ENCODE results near the gene FOXO3. TPM values are rescaled to one million over a fixed set of nuclear protein-coding genes. Genes with fewer than 3 reads are reported as not detected.

The FOXO3 gene
- total and polyA plus RNA-seq, 2 of the 13 experiments (the other 11 are each of a cell fraction or from before 2014, with no cell fraction given) = 16.0 to 22.5 TPM

DNA sequence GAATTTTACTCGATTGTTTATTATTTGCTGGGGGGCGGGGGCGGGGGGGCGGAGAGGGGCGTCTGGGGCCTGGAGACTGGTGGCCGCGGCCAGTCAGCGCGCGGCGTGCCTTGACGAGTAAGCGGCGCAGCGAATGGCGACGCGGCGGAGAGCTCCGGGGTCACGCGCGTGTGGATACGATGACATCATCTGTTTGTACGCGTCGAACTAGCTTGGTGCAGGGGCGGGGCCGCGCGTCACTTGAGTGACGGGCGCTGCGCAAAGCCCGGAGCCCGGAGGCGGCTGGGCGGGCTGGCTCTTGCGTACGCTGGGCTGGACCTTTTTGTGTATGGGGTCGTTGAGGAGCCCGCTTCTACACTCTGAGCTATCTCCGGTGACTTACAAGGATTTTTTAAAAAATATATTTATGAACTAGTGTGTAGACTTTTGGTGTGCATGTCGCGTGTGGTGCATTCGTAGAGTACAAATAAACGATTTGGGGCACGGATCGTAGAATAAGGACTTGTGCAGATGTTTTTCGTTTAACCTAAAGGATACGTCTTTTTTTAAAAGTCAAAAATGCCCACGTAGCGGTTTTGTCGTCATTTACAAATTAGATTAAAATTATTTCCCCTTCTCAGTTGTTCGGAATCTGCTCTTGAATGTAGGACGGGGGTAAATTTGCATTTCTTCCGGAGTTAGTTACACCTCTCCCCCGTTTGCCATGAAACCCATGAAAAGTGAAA lies 2.2 kb upstream of the FOXO3 start (continued):
- TF ChIP-seq SRF (IDR thresholded peaks at IDR 0.05; ENCODE audit: low read depth, low read length) (no peak), REL (CRISPR knock-in tag; conservative IDR thresholded peaks at IDR 0.05) (no peak), SKI (IDR thresholded peaks at IDR 0.05; ENCODE audit: partially characterized antibody) (peak; percentile 53), HNF4G (IDR thresholded peaks at IDR 0.05; ENCODE audit: borderline replicate concordance, low read depth, low read length) (peak; percentile 35; the same call in 1 of the 2 replicates), HNF4G (CRISPR knock-in tag; IDR thresholded peaks at IDR 0.05; ENCODE audit: borderline replicate concordance, low read depth) (no peak), ELF4 (CRISPR knock-in tag; IDR thresholded peaks at IDR 0.05; ENCODE audit: borderline replicate concordance) (no peak), TCF7L2 (IDR thresholded peaks at IDR 0.05; ENCODE audit: low read depth, low read length) (no peak), TSC22D2 (CRISPR knock-in tag; IDR thresholded peaks at IDR 0.05; ENCODE audit: borderline replicate concordance) (peak; percentile 79; the same call in 1 of the 2 replicates), ATF7-NPFF (CRISPR knock-in tag; IDR thresholded peaks at IDR 0.05; ENCODE audit: low read depth) (no peak), SALL1 (CRISPR knock-in tag; IDR thresholded peaks at IDR 0.05) (peak; percentile 53), ZNF556 (CRISPR knock-in tag; IDR thresholded peaks at IDR 0.05; ENCODE audit: borderline replicate concordance) (no peak), HIVEP1 (CRISPR knock-in tag; IDR thresholded peaks at IDR 0.05) (no peak), ZNF891 (CRISPR knock-in tag; IDR thresholded peaks at IDR 0.05) (no peak), RAD51 (IDR thresholded peaks at IDR 0.05; ENCODE audit: borderline replicate concordance) (no peak), MEF2D (CRISPR knock-in tag; IDR thresholded peaks at IDR 0.05) (no peak; the same call in 1 of the 2 replicates), ZNF510 (CRISPR knock-in tag; IDR thresholded peaks at IDR 0.05; ENCODE audit: low read depth) (no peak), ZNF432 (CRISPR knock-in tag; IDR thresholded peaks at IDR 0.05; ENCODE audit: borderline replicate concordance) (no peak), ZNF343 (CRISPR knock-in tag; IDR thresholded peaks at IDR 0.05) (no peak), KLF11 (CRISPR knock-in tag; IDR thresholded peaks at IDR 0.05) (no peak)
- TF ChIP-seq, protein P1, sequence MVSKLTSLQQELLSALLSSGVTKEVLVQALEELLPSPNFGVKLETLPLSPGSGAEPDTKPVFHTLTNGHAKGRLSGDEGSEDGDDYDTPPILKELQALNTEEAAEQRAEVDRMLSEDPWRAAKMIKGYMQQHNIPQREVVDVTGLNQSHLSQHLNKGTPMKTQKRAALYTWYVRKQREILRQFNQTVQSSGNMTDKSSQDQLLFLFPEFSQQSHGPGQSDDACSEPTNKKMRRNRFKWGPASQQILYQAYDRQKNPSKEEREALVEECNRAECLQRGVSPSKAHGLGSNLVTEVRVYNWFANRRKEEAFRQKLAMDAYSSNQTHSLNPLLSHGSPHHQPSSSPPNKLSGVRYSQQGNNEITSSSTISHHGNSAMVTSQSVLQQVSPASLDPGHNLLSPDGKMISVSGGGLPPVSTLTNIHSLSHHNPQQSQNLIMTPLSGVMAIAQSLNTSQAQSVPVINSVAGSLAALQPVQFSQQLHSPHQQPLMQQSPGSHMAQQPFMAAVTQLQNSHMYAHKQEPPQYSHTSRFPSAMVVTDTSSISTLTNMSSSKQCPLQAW (CRISPR knock-in tag; IDR thresholded peaks at IDR 0.05) = peak; percentile 79
- TF ChIP-seq, protein P2, sequence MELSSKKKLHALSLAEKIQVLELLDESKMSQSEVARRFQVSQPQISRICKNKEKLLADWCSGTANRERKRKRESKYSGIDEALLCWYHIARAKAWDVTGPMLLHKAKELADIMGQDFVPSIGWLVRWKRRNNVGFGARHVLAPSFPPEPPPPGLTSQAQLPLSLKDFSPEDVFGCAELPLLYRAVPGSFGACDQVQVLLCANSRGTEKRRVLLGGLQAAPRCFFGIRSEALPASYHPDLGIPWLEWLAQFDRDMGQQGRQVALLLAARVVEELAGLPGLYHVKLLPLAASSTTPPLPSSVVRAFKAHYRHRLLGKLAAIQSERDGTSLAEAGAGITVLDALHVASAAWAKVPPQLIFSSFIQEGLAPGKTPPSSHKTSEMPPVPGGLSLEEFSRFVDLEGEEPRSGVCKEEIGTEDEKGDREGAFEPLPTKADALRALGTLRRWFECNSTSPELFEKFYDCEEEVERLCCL (CRISPR knock-in tag; IDR thresholded peaks at IDR 0.05; ENCODE audit: borderline replicate concordance) = no peak; the same call in 1 of the 2 replicates
- TF ChIP-seq, protein P3, sequence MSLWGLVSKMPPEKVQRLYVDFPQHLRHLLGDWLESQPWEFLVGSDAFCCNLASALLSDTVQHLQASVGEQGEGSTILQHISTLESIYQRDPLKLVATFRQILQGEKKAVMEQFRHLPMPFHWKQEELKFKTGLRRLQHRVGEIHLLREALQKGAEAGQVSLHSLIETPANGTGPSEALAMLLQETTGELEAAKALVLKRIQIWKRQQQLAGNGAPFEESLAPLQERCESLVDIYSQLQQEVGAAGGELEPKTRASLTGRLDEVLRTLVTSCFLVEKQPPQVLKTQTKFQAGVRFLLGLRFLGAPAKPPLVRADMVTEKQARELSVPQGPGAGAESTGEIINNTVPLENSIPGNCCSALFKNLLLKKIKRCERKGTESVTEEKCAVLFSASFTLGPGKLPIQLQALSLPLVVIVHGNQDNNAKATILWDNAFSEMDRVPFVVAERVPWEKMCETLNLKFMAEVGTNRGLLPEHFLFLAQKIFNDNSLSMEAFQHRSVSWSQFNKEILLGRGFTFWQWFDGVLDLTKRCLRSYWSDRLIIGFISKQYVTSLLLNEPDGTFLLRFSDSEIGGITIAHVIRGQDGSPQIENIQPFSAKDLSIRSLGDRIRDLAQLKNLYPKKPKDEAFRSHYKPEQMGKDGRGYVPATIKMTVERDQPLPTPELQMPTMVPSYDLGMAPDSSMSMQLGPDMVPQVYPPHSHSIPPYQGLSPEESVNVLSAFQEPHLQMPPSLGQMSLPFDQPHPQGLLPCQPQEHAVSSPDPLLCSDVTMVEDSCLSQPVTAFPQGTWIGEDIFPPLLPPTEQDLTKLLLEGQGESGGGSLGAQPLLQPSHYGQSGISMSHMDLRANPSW (CRISPR knock-in tag; IDR thresholded peaks at IDR 0.05; ENCODE audit: borderline replicate concordance) = no peak
- TF ChIP-seq, protein P4, sequence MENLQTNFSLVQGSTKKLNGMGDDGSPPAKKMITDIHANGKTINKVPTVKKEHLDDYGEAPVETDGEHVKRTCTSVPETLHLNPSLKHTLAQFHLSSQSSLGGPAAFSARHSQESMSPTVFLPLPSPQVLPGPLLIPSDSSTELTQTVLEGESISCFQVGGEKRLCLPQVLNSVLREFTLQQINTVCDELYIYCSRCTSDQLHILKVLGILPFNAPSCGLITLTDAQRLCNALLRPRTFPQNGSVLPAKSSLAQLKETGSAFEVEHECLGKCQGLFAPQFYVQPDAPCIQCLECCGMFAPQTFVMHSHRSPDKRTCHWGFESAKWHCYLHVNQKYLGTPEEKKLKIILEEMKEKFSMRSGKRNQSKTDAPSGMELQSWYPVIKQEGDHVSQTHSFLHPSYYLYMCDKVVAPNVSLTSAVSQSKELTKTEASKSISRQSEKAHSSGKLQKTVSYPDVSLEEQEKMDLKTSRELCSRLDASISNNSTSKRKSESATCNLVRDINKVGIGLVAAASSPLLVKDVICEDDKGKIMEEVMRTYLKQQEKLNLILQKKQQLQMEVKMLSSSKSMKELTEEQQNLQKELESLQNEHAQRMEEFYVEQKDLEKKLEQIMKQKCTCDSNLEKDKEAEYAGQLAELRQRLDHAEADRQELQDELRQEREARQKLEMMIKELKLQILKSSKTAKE (CRISPR knock-in tag; IDR thresholded peaks at IDR 0.05; ENCODE audit: borderline replicate concordance) = no peak
